Bronchial epithelial cell (primary cell): ENCODE measurements around the gene PXDN. TPM values are rescaled to one million over a fixed set of nuclear protein-coding genes. Genes with fewer than 3 reads are reported as not detected.

ENCODE experiments used
- DNase-seq: peaks from one replicate; pipeline ENCODE4 v3.0.0-alpha.2; 2010; ENCODE audit warnings: low read depth
- FAIRE-seq: peaks from 2 replicates; lab custom pipeline; 2011; peaks lifted over from hg19 to GRCh38; lab: Jason Lieb, UNC
- H3K27me3 ChIP-seq: 2 replicates; pipeline ENCODE4 v1.5.1; 2011; ENCODE audit warnings: low read length; ENCODE audit not compliant: control insufficient read depth, insufficient read depth
- H3K36me3 ChIP-seq: 2 replicates; pipeline ENCODE4 v1.5.1; 2011; ENCODE audit warnings: low read length; ENCODE audit not compliant: control insufficient read depth, insufficient read depth
- H3K4me3 ChIP-seq: 2 replicates; pipeline ENCODE4 v1.5.1; 2011; ENCODE audit warnings: mild to moderate bottlenecking, low read depth, low read length, control low read depth
- total RNA-seq: library from RNA; depleted of rRNA; stranded (reverse); fragments of >200 nt; gene quantifications from 2 replicates; pipeline ENCODE4 v1.2.1, GENCODE V29; 2014
- TF ChIP-seq, protein P1 (sequence below): IDR thresholded peaks from 2 replicates; pipeline ENCODE4 v1.5.1; 2011; ENCODE audit warnings: mild to moderate bottlenecking, moderate library complexity, low read length, control low read depth, inconsistent platforms; ENCODE audit not compliant: insufficient read depth, severe bottlenecking

Gene PXDN
- total RNA-seq, 1 donor from 2014 or later: 34.0 TPM

DNA sequence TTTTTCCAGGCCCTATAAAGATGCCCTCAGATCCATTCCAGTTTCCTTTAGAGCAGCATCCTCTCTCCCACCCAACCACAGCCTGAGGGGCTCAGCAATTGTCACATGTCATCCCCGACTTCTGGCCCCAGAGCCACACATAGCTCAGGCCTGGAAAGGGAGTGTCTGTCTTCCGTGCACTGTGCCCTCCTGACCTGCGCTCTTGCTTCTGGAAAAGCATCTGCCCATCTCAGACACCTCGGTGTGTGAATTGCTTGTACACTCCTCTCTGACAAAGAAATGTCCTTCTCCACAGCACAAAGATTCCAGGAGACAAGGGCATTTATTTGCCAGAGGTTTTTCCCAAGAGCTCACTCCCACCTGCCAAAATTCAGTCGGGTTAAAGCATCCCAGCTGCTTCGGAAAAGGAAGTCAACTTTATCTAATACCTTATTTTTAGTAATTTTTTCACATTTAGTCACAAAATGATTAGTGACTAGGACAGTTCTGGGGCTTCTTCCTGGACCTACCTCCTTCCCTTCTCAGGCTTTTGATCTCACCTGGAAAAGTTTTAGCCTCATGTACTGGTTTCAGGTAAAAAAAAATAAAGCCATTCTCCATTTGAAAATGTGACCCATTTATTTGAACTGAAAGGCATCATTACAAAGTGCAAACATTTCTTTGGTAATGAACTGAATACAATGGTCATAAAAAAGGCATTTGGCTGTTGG lies 112.9 kb downstream of the PXDN start:
- peaks cover 2% of the 10 kb centered on the region for H3K36me3 ChIP-seq
- H3K4me3 ChIP-seq: no peak overlapping the region
- FAIRE-seq (no peak), DNase-seq (no peak)
- TF ChIP-seq, protein P1, sequence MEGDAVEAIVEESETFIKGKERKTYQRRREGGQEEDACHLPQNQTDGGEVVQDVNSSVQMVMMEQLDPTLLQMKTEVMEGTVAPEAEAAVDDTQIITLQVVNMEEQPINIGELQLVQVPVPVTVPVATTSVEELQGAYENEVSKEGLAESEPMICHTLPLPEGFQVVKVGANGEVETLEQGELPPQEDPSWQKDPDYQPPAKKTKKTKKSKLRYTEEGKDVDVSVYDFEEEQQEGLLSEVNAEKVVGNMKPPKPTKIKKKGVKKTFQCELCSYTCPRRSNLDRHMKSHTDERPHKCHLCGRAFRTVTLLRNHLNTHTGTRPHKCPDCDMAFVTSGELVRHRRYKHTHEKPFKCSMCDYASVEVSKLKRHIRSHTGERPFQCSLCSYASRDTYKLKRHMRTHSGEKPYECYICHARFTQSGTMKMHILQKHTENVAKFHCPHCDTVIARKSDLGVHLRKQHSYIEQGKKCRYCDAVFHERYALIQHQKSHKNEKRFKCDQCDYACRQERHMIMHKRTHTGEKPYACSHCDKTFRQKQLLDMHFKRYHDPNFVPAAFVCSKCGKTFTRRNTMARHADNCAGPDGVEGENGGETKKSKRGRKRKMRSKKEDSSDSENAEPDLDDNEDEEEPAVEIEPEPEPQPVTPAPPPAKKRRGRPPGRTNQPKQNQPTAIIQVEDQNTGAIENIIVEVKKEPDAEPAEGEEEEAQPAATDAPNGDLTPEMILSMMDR: no peak
- H3K27me3 ChIP-seq: no peaks in the 10 kb centered on the region

GRCh38 chr2:1628893-1629292 lies 115.4 kb downstream of the PXDN start:
- no peak overlapping the region for H3K4me3 ChIP-seq
- no peak for FAIRE-seq
- no peaks in the 10 kb centered on the region for H3K27me3 ChIP-seq
- H3K36me3 ChIP-seq: no peaks in the 10 kb centered on the region
- peak; percentile 93 for DNase-seq
- TF ChIP-seq, protein P1: no peak

DNA sequence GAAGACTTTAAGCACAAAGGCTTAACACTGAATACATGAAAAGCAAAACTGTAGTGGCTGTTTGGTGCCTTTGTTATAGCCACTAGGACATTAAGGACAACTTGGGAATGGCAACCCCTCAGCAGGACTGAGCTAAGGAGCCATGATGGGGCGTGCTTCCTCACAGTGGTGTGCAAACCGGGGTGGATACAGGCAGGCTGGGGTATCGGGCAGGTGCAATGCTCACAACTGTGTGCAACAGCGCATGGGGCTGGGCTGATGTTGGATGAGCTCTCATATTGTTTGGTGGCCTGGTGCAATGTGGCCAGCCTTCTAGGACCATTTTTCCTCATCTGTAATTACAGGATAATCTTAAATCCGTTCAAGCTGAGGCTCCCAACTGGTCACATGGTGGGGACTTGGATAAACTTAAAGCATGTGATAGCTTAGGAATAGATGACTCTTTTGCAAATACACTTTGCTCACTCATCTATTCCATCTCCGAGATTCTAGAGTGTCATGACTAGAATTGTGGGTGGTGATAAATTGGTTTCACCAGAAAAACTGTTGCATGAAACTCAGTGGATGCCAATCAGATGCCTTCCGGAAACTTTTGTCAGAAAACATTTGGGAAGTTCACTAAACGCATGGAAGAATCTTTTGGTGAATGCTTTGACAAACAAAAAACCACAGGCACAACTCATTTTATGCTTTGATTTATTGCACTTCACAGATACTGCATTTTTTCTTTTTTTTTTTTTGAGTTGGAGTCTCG lies 116.5 kb downstream of the PXDN start:
- DNase-seq: no peak
- FAIRE-seq: no peak
- Histone ChIP-seq H3K36me3 (no peaks in the 10 kb centered on the region), H3K27me3 (no peaks in the 10 kb centered on the region), H3K4me3 (no peak overlapping the region)
- TF ChIP-seq, protein P1: no peak

GRCh38 chr2:1626271-1626681 lies 118.0 kb downstream of the PXDN start:
- Histone ChIP-seq H3K27me3 (no peaks in the 10 kb centered on the region), H3K36me3 (no peaks in the 10 kb centered on the region), H3K4me3 (no peak overlapping the region)
- DNase-seq: no peak
- TF ChIP-seq, protein P1: no peak
- no peak for FAIRE-seq

GRCh38 chr2:1625281-1626001 lies 118.9 kb downstream of the PXDN start:
- Histone ChIP-seq H3K4me3 (no peak overlapping the region), H3K27me3 (no peaks in the 10 kb centered on the region), H3K36me3 (no peaks in the 10 kb centered on the region)
- FAIRE-seq: peak; percentile 97
- TF ChIP-seq, protein P1: no peak
- DNase-seq: peak; percentile 99
